A673 (cell line): ENCODE measurements around the gene ZNF441. TPM values are rescaled to one million over a fixed set of nuclear protein-coding genes. Genes with fewer than 3 reads are reported as not detected.

Experiments used
- BruUV-seq: library from RNA; stranded (reverse); fragments of 400-500 nt; replicated peaks from 2 replicates; lab custom pipeline; 2021; lab: Mats Ljungman, UMichigan
- CTCF ChIA-PET: fragments of 300-600 bp; sonication (Branson Sonifier 250); formaldehyde crosslinking; loops from one replicate; lab custom pipeline; 2022; ENCODE audit warnings: antibody characterized with exemption; lab: Charles Lee
- POLR2A ChIA-PET: fragments of 300-600 bp; sonication (Branson Sonifier 250); formaldehyde crosslinking; loops from one replicate; lab custom pipeline; 2022; ENCODE audit warnings: antibody characterized with exemption; ENCODE audit not compliant: low non-redundant PET; lab: Charles Lee
- DNase-seq: peaks from one replicate; pipeline ENCODE4 v3.0.0-alpha.2; 2015; ENCODE audit warnings: low spot score
- H3K27ac ChIP-seq: fragments of 200-600 bp; sonication (generic); 2 replicates; pipeline ENCODE4 v1.5.1; 2016; ENCODE audit warnings: mixed run types, low read depth, mild to moderate bottlenecking, mixed read lengths, antibody characterized with exemption, low read length; ENCODE audit not compliant: poor library complexity, severe bottlenecking
- H3K27me3 ChIP-seq: fragments of 200-600 bp; sonication (generic); replicated peaks from 2 replicates; pipeline ENCODE4 v1.6.1; 2017; ENCODE audit warnings: mixed run types, low read depth, mild to moderate bottlenecking, mixed read lengths, antibody characterized with exemption, low read length; ENCODE audit not compliant: insufficient read depth, poor library complexity
- H3K36me3 ChIP-seq: fragments of 200-600 bp; sonication (generic); 2 replicates; pipeline ENCODE4 v1.6.1; 2016; ENCODE audit warnings: mixed run types, mild to moderate bottlenecking, mixed read lengths, antibody characterized with exemption, low read length; ENCODE audit not compliant: insufficient read depth, poor library complexity, severe bottlenecking
- H3K4me1 ChIP-seq: fragments of 200-600 bp; sonication (generic); 2 replicates; pipeline ENCODE4 v1.6.1; 2017; ENCODE audit warnings: mixed run types, mild to moderate bottlenecking, mixed read lengths, antibody characterized with exemption, low read length; ENCODE audit not compliant: insufficient read depth, poor library complexity, severe bottlenecking
- H3K4me3 ChIP-seq: fragments of 200-600 bp; sonication (generic); 2 replicates; pipeline ENCODE4 v1.5.1; 2016; ENCODE audit warnings: low read depth, mixed run types, mild to moderate bottlenecking, mixed read lengths, low read length; ENCODE audit not compliant: poor library complexity, severe bottlenecking
- H3K9me3 ChIP-seq: fragments of 200-600 bp; sonication (generic); 2 replicates; pipeline ENCODE4 v1.6.1; 2016; ENCODE audit warnings: mixed run types, low read depth, mild to moderate bottlenecking, mixed read lengths, antibody characterized with exemption, low read length; ENCODE audit not compliant: poor library complexity, severe bottlenecking
- CTCF ChIP-seq: fragments of 300-800, 200-600 bp; sonication (generic); conservative IDR thresholded peaks from 2 replicates; pipeline ENCODE4 v1.5.1; 2017; ENCODE audit warnings: low read depth, mild to moderate bottlenecking, antibody characterized with exemption, low read length, moderate library complexity, mixed read lengths
- EZH2 ChIP-seq: fragments of 200-600 bp; sonication (generic); IDR thresholded peaks from 2 replicates; pipeline ENCODE4 v1.6.1; 2017; ENCODE audit warnings: borderline replicate concordance, low read depth, mild to moderate bottlenecking, mixed read lengths, antibody characterized with exemption, low read length; ENCODE audit not compliant: poor library complexity, severe bottlenecking
- intact Hi-C: fragments of 100-400 bp; cut with micrococcal nuclease; formaldehyde crosslinking; loops from one replicate; pipeline ENCODE4 v1.10.0; 2022; ENCODE audit not compliant: unreplicated experiment
- total RNA-seq: library from RNA; stranded (reverse); gene quantifications from 2 replicates; pipeline ENCODE4 v1.2.3, GENCODE V29; 2021

Gene ZNF441
- total RNA-seq, 1 experiment from 2014 or later: 3.7 TPM

GRCh38 chr19:11833541-11833940 lies 66.7 kb downstream of the ZNF441 start:
- no TSS peak for BruUV-seq
- ChIA-PET POLR2A (no interaction called here), CTCF (no interaction called here)
- Histone ChIP-seq H3K4me3 (no peak overlapping the region), H3K9me3 (peaks cover 39% of the 10 kb centered on the region), H3K4me1 (no peaks in the 10 kb centered on the region), H3K27ac (no peak overlapping the region), H3K27me3 (no peaks in the 10 kb centered on the region), H3K36me3 (peaks cover 26% of the 10 kb centered on the region)
- no peak for DNase-seq
- intact Hi-C loops: no loop called here
- TF ChIP-seq EZH2 (no peak), CTCF (no peak)

Other genes with a start within 250 kb of the ZNF441 start
- 64.7 and 74.8 TPM in 2 replicates for gene ECSIT, start 237.9 kb upstream of the ZNF441 start, total RNA-seq
- 0.60 TPM in 1 of 2 replicates, not detected in the other for gene CNN1, start 228.1 kb upstream of the ZNF441 start, total RNA-seq
- 83.5 and 97.9 TPM in 2 replicates for gene ELOF1, start 207.8 kb upstream of the ZNF441 start, total RNA-seq
- gene ACP5, start 189.4 kb upstream of the ZNF441 start, total RNA-seq: not detected in 2 replicates
- 13.9 and 14.0 TPM in 2 replicates for gene ZNF627, start 169.5 kb upstream of the ZNF441 start, total RNA-seq
- gene ZNF823, start 28.1 kb upstream of the ZNF441 start, total RNA-seq: 7.1 and 8.4 TPM in 2 replicates
- 0.60 and 1.7 TPM in 2 replicates for gene ZNF491, start 31.5 kb downstream of the ZNF441 start, total RNA-seq
- gene ZNF440, start 47.3 kb downstream of the ZNF441 start, total RNA-seq: 7.1 and 9.2 TPM in 2 replicates
- gene ZNF439, start 81.7 kb downstream of the ZNF441 start, total RNA-seq: 4.0 and 4.4 TPM in 2 replicates
- 4.3 and 5.5 TPM in 2 replicates for gene ZNF69, start 120.8 kb downstream of the ZNF441 start, total RNA-seq
- 10.9 and 11.0 TPM in 2 replicates for gene ZNF700, start 158.1 kb downstream of the ZNF441 start, total RNA-seq
- 0.24 TPM in 1 of 2 replicates, not detected in the other for gene ZNF763, start 198.0 kb downstream of the ZNF441 start, total RNA-seq